NCI-H1092 treated with DMSO at 0.1 percent for 48 hours (cell line): ENCODE measurements around the gene NAT16.
"Not testable (repeated sequence)": the region's sequence is repeated elsewhere in the genome, so short reads cannot be mapped to it uniquely, and the experiment has no call there.

Source experiments
- DNase-seq: peaks from one replicate; lab custom pipeline; 2025; lab: John Stamatoyannopoulos, UW

NAT16 gene

GRCh38 chr7:101156866-101157589 is 23.1 kb downstream of the NAT16 start:
- no peak for DNase-seq

DNA sequence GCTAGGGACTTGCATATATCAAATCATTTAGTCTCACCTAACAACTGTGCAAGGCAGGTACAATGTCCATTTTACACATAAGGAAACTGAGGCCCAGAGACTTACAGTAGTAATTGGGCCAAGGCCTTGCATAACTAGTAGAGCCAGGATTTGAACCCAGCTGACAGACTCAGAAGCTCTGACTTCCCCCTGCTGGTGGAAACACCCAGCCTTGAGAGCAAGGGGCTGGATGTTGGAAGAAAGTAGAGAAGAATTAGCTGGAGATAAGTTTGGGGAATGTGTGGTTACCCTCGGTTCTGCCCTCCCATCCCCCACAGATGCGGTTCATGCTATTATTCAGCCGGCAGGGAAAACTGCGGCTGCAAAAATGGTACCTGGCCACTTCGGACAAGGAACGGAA is 23.8 kb downstream of the NAT16 start:
- no peak for DNase-seq

DNA sequence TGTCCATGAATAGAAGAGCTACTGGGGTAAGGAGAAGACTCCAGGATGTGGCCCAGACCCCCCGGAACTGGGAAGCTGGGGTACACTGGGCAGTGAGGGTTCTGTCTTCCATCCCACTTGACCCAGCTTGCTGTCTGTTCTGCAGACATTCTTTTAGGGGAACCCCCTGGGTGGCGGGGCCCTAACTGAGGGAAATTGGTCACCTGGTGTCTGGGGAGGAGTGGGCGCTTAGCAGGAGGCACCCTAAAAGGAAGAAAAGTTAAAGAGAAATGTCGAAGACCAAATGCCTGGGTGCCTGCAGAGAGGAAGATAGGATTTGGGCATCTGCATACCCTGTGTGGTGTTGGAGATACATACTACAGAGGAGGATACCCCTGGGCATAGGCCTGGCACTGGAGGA is 24.8 kb downstream of the NAT16 start:
- DNase-seq, result no peak

GRCh38 chr7:101154693-101155102 is 25.4 kb downstream of the NAT16 start:
- no peak for DNase-seq

DNA sequence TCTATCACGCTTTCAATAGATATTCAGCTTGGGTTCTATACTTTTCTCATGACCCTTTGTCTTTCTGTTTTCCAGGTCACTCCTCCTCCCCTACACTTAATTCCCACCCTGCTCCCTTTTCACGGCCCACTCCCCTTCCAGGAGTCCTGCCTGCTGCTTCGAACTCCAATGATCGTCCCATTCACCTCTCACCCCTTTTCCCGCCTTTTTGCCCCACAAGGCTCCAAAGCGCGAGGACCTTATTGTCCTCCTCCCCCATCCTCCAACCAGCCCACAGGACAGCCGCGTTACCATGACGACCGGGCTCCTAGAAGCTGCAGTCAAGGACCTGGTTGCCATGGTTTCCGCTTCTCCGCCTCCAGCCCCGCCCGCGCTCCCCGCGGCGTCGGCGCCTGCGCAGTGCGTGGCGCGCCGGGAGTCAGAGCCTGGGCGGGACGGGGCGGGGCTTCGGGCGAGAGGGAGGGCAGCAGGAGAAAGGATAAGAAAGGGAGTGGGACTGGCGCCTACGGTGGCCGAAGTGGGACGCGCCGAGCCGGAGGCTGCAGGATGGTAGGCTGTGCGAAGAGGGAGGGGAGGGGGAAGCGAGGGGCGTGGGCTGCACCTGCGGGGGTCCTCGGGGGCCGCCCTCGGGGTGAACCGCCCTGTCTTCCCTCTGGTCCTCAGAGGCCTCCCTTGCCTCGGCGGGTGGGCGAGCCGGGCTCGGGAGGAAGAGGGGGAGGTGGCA is 26.0 kb downstream of the NAT16 start, which contains the start of gene AP1S1:
Gene AP1S1 (plus strand): TSS at position 508 of the 724 bp plus-strand sequence. CDS start 39 bp downstream, at position 547.
- peak; percentile 96 for DNase-seq

DNA sequence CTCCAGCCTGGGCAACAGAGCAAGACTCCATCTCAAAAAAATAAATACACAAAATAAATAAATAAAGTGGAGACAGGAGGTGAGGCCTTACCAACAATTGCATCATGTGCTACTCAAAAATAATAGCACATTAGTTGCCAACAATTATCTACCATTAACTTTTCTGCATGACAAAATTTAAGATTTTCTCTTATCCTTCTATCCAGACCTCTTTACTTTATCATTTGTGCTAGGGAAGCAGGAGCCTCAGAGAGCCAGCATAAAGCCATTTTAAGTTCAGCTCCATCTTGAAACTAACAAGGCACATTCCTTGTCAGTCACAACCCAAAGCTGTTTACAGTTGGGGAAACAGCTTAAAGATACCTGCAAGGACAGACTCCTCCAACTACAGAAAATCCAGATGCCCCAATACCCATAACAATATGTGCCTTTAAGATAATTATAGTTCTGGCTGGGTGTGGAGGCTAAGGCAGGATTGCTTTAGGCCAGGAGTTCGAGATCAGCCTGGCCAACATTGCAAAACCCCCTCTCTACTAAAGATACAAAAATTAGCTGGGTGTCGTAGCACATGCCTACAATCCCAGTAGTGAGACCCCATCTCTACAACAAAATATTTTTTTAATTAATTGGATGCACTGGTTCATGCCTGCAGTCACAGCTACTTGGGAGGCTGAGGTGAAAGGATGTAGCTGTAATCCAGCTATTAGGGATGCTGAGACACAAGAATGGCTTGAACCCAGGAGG is 28.0 kb downstream of the NAT16 start:
- DNase-seq, result no peak

GRCh38 chr7:101140746-101141382 is 39.2 kb downstream of the NAT16 start:
- no peak for DNase-seq

GRCh38 chr7:101140339-101140699 is 39.8 kb downstream of the NAT16 start:
- no peak for DNase-seq

- DNase-seq, result peak; percentile 32
Measured at GRCh38 chr7:101138213-101138870, 41.8 kb downstream of the NAT16 start.

- no peak for DNase-seq
Measured at GRCh38 chr7:101137651-101138212, 42.4 kb downstream of the NAT16 start.

DNA sequence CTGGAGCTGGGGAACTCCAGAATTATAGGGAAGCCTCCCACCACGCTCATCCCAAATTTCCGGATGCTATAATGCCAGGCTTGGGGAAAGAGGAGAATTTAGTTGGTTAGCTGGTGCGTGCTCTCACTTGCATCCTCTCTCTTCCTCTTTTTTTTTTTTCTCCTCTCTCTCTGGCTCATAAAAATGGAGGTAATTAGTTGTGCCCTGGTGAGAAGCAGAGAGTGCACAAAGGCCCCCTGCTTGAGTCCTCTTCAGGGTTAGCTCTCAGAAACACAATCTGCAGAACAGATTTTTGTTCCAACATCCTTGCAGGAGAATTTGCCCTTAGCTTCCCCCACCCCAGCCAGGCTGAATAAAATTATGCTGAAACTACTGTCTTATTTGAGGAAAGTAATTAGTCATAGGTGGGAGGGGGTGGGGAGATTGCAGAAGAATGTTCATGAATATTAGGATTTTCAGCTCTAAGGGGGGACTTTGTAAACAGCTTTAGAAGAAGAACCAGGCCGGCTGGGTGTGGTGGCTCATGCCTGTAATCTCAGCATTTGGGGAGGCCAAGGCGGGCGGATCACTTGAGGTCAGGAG is 45.6 kb downstream of the NAT16 start:
- no peak for DNase-seq

GRCh38 chr7:101133621-101134398 is 46.3 kb downstream of the NAT16 start:
- no peak for DNase-seq

- not testable (repeated sequence) for DNase-seq
Measured at GRCh38 chr7:101132626-101133600, 47.2 kb downstream of the NAT16 start.

GRCh38 chr7:101129603-101130117 is 50.4 kb downstream of the NAT16 start:
- DNase-seq, result no peak

DNA sequence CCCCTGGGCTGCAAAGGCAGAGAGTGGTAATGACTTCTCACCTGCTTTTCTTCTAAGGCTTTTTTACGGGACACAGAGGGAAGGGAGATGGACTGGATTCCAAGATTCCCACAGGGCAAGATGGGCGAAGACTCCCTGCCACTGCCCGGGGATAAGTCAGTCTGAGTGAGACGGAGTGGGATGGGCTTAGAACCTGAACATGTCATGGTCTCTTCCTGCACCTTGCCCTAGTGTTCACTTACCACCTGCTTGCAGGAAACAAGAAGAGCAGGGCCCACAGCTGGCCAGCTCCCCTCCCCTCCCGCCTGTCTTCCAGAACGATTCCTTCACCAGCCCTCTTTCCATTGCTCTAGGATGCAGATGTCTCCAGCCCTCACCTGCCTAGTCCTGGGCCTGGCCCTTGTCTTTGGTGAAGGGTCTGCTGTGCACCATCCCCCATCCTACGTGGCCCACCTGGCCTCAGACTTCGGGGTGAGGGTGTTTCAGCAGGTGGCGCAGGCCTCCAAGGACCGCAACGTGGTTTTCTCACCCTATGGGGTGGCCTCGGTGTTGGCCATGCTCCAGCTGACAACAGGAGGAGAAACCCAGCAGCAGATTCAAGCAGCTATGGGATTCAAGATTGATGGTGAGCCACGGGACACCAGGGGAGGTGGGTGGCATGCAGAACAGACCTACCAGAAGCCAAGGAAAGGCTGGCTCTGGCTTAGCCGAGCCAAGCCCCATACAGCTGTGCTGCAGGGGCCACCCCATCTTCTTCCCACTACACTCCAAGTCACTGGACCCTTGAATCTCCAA is 51.9 kb downstream of the NAT16 start:
- no peak for DNase-seq

GRCh38 chr7:101127460-101128039 is 52.5 kb downstream of the NAT16 start:
- DNase-seq, result no peak

- no peak for DNase-seq
Measured at GRCh38 chr7:101126651-101127459, 53.2 kb downstream of the NAT16 start, which contains the start of gene SERPINE1. Gene SERPINE1, plus strand, starts transcription at chr7:101127104. Its CDS starts 1,290 bp downstream, at chr7:101128394.
